ENCODE data around the gene KLHL11.

DNA sequence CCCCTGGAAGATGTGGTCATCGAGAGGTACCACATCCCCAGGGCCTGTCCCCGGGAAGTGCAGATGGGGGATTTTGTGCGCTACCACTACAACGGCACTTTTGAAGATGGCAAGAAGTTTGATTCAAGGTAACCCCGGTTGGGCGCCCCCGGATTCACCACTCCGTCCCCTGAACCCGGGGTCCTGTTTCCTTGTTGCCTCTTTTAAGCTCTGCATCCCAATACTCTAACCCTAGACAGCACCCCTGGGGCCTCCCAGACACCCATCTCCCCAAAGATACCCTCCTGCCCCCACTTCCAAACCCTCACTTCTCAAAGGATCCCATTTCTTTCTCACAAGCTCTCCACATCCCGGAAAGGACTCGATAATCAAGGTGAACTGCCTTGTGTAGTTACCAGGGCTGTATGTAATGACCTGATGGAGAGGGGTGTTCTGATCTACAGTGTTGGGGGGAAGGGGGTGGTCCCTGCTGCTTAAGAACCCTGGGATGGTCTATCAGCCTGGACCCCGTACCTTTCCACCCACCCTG lies 52.0 kb downstream of the KLHL11 start:
- TF ChIP-seq, protein P1, sequence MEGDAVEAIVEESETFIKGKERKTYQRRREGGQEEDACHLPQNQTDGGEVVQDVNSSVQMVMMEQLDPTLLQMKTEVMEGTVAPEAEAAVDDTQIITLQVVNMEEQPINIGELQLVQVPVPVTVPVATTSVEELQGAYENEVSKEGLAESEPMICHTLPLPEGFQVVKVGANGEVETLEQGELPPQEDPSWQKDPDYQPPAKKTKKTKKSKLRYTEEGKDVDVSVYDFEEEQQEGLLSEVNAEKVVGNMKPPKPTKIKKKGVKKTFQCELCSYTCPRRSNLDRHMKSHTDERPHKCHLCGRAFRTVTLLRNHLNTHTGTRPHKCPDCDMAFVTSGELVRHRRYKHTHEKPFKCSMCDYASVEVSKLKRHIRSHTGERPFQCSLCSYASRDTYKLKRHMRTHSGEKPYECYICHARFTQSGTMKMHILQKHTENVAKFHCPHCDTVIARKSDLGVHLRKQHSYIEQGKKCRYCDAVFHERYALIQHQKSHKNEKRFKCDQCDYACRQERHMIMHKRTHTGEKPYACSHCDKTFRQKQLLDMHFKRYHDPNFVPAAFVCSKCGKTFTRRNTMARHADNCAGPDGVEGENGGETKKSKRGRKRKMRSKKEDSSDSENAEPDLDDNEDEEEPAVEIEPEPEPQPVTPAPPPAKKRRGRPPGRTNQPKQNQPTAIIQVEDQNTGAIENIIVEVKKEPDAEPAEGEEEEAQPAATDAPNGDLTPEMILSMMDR (conservative IDR thresholded peaks at IDR 0.05 in 1 of 2, IDR thresholded peaks at IDR 0.05 in 1 of 2; ENCODE audit: extremely low read depth in 1 of 2, insufficient read depth in 1 of 2, low read depth in 1 of 2, low read length in 2 of 2): no peak
- no peak for TF ChIP-seq EZH2 (IDR thresholded peaks at IDR 0.05; ENCODE audit: borderline replicate concordance, low read length)

All from mammary epithelial cell (primary cell).